HepG2 (cell line): ENCODE results near the gene BAHD1. TPM values are rescaled to one million over a fixed set of nuclear protein-coding genes. Genes with fewer than 3 reads are reported as not detected.

Experiments used
- ATF7 ChIP-seq, 2 experiments: fragments of 450-650 bp in 1 of 2; sonication (generic) in 1 of 2; formaldehyde crosslinking in 1 of 2; IDR thresholded peaks; 2 replicates each; pipeline versions ENCODE4 v1.4.0 to v1.6.1; 2016 to 2020; ENCODE audit warnings: antibody characterized with exemption in 1 of 2, mild to moderate bottlenecking in 1 of 2, missing genetic modification reagents in 1 of 2
- CREM ChIP-seq, 2 experiments: sonication (generic) in 1 of 2; formaldehyde crosslinking in 1 of 2; IDR thresholded peaks; 2 replicates each; pipeline versions ENCODE4 v1.4.0 to v1.6.1; 2016 to 2020; ENCODE audit warnings: antibody characterized with exemption in 1 of 2, mild to moderate bottlenecking in 1 of 2, missing genetic modification reagents in 1 of 2
- EZH2 ChIP-seq: conservative IDR thresholded peaks from 2 replicates; pipeline ENCODE4 v1.6.1; 2012; ENCODE audit warnings: mild to moderate bottlenecking, low read depth, low read length, moderate library complexity
- FOXK2 ChIP-seq: fragments of 450-650 bp; IDR thresholded peaks from 2 replicates; pipeline ENCODE4 v1.6.1; 2016
- HNF4A ChIP-seq: sonication (generic); formaldehyde crosslinking; IDR thresholded peaks from 2 replicates; pipeline ENCODE4 v1.4.0; 2020; ENCODE audit warnings: missing genetic modification reagents
- NFE2 ChIP-seq: sonication (generic); formaldehyde crosslinking; IDR thresholded peaks from 2 replicates; pipeline ENCODE4 v1.4.0; 2020; ENCODE audit warnings: missing genetic modification reagents
- ZKSCAN8 ChIP-seq: IDR thresholded peaks from 2 replicates; pipeline ENCODE4 v1.6.1; 2016; ENCODE audit warnings: borderline replicate concordance, missing genetic modification reagents, missing compliant biosample characterization
- ZNF17 ChIP-seq: sonication (generic); formaldehyde crosslinking; IDR thresholded peaks from 2 replicates; pipeline ENCODE4 v1.5.0; 2020; ENCODE audit warnings: mild to moderate bottlenecking, missing genetic modification reagents
- ZNF180 ChIP-seq: sonication (generic); formaldehyde crosslinking; IDR thresholded peaks from 2 replicates; pipeline ENCODE4 v1.4.0; 2020; ENCODE audit warnings: low read depth, missing genetic modification reagents, borderline replicate concordance
- ZNF552 ChIP-seq: sonication (generic); formaldehyde crosslinking; IDR thresholded peaks from 2 replicates; pipeline ENCODE4 v1.9.0; 2022; ENCODE audit warnings: missing genetic modification reagents, mild to moderate bottlenecking, borderline replicate concordance
- ZNF749 ChIP-seq: sonication (generic); formaldehyde crosslinking; IDR thresholded peaks from 2 replicates; pipeline ENCODE4 v1.8.0; 2022; ENCODE audit warnings: mild to moderate bottlenecking, missing genetic modification reagents, moderate library complexity, borderline replicate concordance
- ZNF891 ChIP-seq: sonication (generic); formaldehyde crosslinking; IDR thresholded peaks from 2 replicates; pipeline ENCODE4 v1.5.0; 2020; ENCODE audit warnings: mild to moderate bottlenecking, missing genetic modification reagents
- polyA plus RNA-seq, 8 experiments: library from polyadenylated mRNA; depleted of rRNA in 3 of 8; stranded (reverse) in 7 of 8; unstranded in 1 of 8; fragments of >200 nt; fragmentation: Illumina TruSeq in 4 of 8; extraction: Trizol in 4 of 8; gene quantifications; 2 replicates each; pipeline versions ENCODE4 v1.2.1 to v1.2.3, GENCODE V29; 2011 to 2016; ENCODE audit warnings: low read depth in 4 of 8, missing spikeins in 1 of 8, mixed read lengths in 1 of 8; ENCODE audit not compliant: insufficient read depth in 1 of 8
- total RNA-seq, 5 experiments: library from RNA; depleted of rRNA; stranded (reverse); fragments of >200 nt; fragmentation: Illumina TruSeq; extraction: Trizol; gene quantifications; 2 replicates each; pipeline ENCODE4 v1.2.3, GENCODE V29; 2016; ENCODE audit warnings: low read depth in 1 of 5
- TF ChIP-seq, protein P1 (sequence below): fragments of 450-650 bp; IDR thresholded peaks from 2 replicates; pipeline ENCODE4 v1.6.1; 2017; ENCODE audit warnings: mild to moderate bottlenecking
- TF ChIP-seq, protein P2 (sequence below): sonication (generic); formaldehyde crosslinking; IDR thresholded peaks from 2 replicates; pipeline ENCODE4; 2020; ENCODE audit warnings: missing genetic modification reagents, mild to moderate bottlenecking, borderline replicate concordance
- TF ChIP-seq, protein P3 (sequence below): sonication (generic); formaldehyde crosslinking; IDR thresholded peaks from 2 replicates; pipeline ENCODE4 v1.4.0; 2020; ENCODE audit warnings: missing genetic modification reagents; ENCODE audit errors: not compliant biosample characterization
- TF ChIP-seq, protein P4 (sequence below): IDR thresholded peaks from 2 replicates; pipeline ENCODE4 v1.6.1; 2012; ENCODE audit warnings: low read length, improper control_type of control experiment
- TF ChIP-seq, protein P5 (sequence below): sonication (generic); formaldehyde crosslinking; IDR thresholded peaks from 2 replicates; pipeline ENCODE4 v1.5.0; 2020; ENCODE audit warnings: mild to moderate bottlenecking, missing genetic modification reagents

Gene BAHD1
- total and polyA plus RNA-seq, 2 of the 13 experiments (the other 11 are each of a cell fraction or from before 2014, with no cell fraction given) = 3.3 to 8.7 TPM

DNA sequence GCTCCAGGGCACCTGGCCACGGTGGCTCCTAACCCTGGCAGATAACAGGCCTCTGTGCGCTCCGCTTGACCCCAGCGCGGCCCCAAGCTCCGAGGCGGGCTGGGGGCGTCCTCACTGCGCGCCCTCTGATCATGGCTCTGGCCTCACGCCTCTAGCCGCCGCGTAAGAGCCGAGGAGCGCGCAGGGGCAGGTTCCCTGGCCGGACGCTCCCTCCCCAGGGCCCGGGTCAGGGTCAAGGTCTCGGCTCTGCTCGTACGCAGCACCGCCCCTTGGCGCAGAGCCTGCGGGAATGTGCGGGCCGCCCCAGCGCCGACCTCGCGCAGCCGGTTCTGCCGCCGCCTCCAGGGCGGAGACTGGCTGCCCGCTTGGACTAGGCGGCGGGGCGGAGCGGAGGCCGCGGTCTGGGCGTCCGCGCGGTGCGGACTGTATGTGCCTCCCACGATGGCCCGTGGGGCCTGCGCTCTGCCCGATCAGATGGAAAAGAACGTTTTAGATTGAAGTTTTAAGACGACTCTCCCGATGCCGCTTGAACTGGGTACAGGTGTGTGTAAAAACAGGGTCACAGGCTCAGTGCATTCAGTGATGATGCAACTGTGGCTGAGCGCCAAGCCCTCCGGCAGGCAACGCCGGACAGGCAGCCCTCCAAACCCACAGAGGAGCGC is 70.8 kb downstream of the BAHD1 start (continued):
- TF ChIP-seq, protein P1, sequence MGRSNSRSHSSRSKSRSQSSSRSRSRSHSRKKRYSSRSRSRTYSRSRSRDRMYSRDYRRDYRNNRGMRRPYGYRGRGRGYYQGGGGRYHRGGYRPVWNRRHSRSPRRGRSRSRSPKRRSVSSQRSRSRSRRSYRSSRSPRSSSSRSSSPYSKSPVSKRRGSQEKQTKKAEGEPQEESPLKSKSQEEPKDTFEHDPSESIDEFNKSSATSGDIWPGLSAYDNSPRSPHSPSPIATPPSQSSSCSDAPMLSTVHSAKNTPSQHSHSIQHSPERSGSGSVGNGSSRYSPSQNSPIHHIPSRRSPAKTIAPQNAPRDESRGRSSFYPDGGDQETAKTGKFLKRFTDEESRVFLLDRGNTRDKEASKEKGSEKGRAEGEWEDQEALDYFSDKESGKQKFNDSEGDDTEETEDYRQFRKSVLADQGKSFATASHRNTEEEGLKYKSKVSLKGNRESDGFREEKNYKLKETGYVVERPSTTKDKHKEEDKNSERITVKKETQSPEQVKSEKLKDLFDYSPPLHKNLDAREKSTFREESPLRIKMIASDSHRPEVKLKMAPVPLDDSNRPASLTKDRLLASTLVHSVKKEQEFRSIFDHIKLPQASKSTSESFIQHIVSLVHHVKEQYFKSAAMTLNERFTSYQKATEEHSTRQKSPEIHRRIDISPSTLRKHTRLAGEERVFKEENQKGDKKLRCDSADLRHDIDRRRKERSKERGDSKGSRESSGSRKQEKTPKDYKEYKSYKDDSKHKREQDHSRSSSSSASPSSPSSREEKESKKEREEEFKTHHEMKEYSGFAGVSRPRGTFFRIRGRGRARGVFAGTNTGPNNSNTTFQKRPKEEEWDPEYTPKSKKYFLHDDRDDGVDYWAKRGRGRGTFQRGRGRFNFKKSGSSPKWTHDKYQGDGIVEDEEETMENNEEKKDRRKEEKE = no peak
- TF ChIP-seq ATF7 (IDR thresholded peaks at IDR 0.05) (no peak), ATF7 (CRISPR knock-in tag; IDR thresholded peaks at IDR 0.05) (peak; percentile 70; the same call in 1 of the 2 replicates), HNF4A (CRISPR knock-in tag) (peak; percentile 67), CREM (IDR thresholded peaks at IDR 0.05) (no peak), CREM (CRISPR knock-in tag; IDR thresholded peaks at IDR 0.05) (no peak), EZH2 (no peak), FOXK2 (no peak), ZNF17 (CRISPR knock-in tag) (no peak), NFE2 (CRISPR knock-in tag) (no peak), ZNF180 (no peak), ZKSCAN8 (CRISPR knock-in tag) (no peak; the same call in 1 of the 2 replicates), ZNF749 (CRISPR knock-in tag) (no peak), ZNF552 (CRISPR knock-in tag) (0 out of 2 replicates have a peak, but pooled peaks have one; percentile 40), ZNF891 (CRISPR knock-in tag) (peak; percentile 89)
- TF ChIP-seq, protein P2, sequence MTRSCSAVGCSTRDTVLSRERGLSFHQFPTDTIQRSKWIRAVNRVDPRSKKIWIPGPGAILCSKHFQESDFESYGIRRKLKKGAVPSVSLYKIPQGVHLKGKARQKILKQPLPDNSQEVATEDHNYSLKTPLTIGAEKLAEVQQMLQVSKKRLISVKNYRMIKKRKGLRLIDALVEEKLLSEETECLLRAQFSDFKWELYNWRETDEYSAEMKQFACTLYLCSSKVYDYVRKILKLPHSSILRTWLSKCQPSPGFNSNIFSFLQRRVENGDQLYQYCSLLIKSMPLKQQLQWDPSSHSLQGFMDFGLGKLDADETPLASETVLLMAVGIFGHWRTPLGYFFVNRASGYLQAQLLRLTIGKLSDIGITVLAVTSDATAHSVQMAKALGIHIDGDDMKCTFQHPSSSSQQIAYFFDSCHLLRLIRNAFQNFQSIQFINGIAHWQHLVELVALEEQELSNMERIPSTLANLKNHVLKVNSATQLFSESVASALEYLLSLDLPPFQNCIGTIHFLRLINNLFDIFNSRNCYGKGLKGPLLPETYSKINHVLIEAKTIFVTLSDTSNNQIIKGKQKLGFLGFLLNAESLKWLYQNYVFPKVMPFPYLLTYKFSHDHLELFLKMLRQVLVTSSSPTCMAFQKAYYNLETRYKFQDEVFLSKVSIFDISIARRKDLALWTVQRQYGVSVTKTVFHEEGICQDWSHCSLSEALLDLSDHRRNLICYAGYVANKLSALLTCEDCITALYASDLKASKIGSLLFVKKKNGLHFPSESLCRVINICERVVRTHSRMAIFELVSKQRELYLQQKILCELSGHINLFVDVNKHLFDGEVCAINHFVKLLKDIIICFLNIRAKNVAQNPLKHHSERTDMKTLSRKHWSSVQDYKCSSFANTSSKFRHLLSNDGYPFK (CRISPR knock-in tag) = no peak
- TF ChIP-seq, protein P3, sequence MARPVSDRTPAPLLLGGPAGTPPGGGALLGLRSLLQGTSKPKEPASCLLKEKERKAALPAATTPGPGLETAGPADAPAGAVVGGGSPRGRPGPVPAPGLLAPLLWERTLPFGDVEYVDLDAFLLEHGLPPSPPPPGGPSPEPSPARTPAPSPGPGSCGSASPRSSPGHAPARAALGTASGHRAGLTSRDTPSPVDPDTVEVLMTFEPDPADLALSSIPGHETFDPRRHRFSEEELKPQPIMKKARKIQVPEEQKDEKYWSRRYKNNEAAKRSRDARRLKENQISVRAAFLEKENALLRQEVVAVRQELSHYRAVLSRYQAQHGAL = no peak
- TF ChIP-seq, protein P4, sequence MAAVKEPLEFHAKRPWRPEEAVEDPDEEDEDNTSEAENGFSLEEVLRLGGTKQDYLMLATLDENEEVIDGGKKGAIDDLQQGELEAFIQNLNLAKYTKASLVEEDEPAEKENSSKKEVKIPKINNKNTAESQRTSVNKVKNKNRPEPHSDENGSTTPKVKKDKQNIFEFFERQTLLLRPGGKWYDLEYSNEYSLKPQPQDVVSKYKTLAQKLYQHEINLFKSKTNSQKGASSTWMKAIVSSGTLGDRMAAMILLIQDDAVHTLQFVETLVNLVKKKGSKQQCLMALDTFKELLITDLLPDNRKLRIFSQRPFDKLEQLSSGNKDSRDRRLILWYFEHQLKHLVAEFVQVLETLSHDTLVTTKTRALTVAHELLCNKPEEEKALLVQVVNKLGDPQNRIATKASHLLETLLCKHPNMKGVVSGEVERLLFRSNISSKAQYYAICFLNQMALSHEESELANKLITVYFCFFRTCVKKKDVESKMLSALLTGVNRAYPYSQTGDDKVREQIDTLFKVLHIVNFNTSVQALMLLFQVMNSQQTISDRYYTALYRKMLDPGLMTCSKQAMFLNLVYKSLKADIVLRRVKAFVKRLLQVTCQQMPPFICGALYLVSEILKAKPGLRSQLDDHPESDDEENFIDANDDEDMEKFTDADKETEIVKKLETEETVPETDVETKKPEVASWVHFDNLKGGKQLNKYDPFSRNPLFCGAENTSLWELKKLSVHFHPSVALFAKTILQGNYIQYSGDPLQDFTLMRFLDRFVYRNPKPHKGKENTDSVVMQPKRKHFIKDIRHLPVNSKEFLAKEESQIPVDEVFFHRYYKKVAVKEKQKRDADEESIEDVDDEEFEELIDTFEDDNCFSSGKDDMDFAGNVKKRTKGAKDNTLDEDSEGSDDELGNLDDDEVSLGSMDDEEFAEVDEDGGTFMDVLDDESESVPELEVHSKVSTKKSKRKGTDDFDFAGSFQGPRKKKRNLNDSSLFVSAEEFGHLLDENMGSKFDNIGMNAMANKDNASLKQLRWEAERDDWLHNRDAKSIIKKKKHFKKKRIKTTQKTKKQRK = no peak
- TF ChIP-seq, protein P5, sequence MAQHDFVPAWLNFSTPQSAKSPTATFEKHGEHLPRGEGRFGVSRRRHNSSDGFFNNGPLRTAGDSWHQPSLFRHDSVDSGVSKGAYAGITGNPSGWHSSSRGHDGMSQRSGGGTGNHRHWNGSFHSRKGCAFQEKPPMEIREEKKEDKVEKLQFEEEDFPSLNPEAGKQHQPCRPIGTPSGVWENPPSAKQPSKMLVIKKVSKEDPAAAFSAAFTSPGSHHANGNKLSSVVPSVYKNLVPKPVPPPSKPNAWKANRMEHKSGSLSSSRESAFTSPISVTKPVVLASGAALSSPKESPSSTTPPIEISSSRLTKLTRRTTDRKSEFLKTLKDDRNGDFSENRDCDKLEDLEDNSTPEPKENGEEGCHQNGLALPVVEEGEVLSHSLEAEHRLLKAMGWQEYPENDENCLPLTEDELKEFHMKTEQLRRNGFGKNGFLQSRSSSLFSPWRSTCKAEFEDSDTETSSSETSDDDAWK (CRISPR knock-in tag) = no peak
